Measurements from ENCODE around the gene ZNF608. TPM values are rescaled to one million over a fixed set of nuclear protein-coding genes. Genes with fewer than 3 reads are reported as not detected.

ZNF608 gene
- total and polyA plus RNA-seq, 4 donors: 1.4 to 7.6 (median 3.2) TPM

DNA sequence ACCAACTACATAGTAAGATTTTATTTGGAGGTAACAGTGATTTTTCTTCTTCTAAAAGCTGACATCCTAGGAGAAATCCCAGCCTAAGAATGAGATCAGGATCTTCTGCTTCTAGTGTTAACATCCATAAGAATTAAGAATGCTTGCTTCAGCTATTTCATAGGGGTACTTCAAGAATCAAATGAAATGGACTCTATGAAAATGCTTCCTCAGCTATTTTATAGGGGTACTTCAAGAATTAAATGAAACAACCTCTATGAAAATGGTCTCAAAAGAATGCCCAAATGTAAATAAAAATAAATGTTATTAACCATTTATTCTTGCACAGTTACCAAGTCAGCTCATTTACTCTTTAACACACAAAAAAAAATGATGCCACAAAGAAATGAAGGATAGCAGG is 31.5 kb downstream of the ZNF608 start:
- no peak overlapping the region for H3K27ac ChIP-seq (ENCODE audit: low read depth in 1 of 2, low read length in 2 of 2)
- H3K27me3 ChIP-seq (ENCODE audit: control insufficient read depth in 4 of 4, insufficient read depth in 4 of 4, low read length in 3 of 4): no peaks in the 10 kb centered on the region
- DNase-seq (ENCODE audit: low spot score): no peak
- TF ChIP-seq NR2F2 (IDR thresholded peaks at IDR 0.05) (no peak), GABPA (IDR thresholded peaks at IDR 0.05 in 1 of 2, conservative IDR thresholded peaks at IDR 0.05 in 1 of 2) (no peak), TAF1 (conservative IDR thresholded peaks at IDR 0.05) (no peak), RAD21 (IDR thresholded peaks at IDR 0.05) (no peak), YY1 (IDR thresholded peaks at IDR 0.05) (no peak), SP1 (IDR thresholded peaks at IDR 0.05) (no peak), HNF4G (IDR thresholded peaks at IDR 0.05) (no peak), RXRA (IDR thresholded peaks at IDR 0.05) (no peak), FOXA1 (IDR thresholded peaks at IDR 0.05) (no peak), FOXA2 (IDR thresholded peaks at IDR 0.05) (no peak), EGR1 (IDR thresholded peaks at IDR 0.05; ENCODE audit: low read depth in 2 of 2) (no peak), JUND (IDR thresholded peaks at IDR 0.05) (no peak), HNF4A (conservative IDR thresholded peaks at IDR 0.05) (no peak)
- TF ChIP-seq, protein P1, sequence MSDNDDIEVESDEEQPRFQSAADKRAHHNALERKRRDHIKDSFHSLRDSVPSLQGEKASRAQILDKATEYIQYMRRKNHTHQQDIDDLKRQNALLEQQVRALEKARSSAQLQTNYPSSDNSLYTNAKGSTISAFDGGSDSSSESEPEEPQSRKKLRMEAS (IDR thresholded peaks at IDR 0.05): no peak
- TF ChIP-seq, protein P2, sequence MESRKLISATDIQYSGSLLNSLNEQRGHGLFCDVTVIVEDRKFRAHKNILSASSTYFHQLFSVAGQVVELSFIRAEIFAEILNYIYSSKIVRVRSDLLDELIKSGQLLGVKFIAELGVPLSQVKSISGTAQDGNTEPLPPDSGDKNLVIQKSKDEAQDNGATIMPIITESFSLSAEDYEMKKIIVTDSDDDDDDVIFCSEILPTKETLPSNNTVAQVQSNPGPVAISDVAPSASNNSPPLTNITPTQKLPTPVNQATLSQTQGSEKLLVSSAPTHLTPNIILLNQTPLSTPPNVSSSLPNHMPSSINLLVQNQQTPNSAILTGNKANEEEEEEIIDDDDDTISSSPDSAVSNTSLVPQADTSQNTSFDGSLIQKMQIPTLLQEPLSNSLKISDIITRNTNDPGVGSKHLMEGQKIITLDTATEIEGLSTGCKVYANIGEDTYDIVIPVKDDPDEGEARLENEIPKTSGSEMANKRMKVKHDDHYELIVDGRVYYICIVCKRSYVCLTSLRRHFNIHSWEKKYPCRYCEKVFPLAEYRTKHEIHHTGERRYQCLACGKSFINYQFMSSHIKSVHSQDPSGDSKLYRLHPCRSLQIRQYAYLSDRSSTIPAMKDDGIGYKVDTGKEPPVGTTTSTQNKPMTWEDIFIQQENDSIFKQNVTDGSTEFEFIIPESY (IDR thresholded peaks at IDR 0.05): no peak
- TF ChIP-seq, protein P3, sequence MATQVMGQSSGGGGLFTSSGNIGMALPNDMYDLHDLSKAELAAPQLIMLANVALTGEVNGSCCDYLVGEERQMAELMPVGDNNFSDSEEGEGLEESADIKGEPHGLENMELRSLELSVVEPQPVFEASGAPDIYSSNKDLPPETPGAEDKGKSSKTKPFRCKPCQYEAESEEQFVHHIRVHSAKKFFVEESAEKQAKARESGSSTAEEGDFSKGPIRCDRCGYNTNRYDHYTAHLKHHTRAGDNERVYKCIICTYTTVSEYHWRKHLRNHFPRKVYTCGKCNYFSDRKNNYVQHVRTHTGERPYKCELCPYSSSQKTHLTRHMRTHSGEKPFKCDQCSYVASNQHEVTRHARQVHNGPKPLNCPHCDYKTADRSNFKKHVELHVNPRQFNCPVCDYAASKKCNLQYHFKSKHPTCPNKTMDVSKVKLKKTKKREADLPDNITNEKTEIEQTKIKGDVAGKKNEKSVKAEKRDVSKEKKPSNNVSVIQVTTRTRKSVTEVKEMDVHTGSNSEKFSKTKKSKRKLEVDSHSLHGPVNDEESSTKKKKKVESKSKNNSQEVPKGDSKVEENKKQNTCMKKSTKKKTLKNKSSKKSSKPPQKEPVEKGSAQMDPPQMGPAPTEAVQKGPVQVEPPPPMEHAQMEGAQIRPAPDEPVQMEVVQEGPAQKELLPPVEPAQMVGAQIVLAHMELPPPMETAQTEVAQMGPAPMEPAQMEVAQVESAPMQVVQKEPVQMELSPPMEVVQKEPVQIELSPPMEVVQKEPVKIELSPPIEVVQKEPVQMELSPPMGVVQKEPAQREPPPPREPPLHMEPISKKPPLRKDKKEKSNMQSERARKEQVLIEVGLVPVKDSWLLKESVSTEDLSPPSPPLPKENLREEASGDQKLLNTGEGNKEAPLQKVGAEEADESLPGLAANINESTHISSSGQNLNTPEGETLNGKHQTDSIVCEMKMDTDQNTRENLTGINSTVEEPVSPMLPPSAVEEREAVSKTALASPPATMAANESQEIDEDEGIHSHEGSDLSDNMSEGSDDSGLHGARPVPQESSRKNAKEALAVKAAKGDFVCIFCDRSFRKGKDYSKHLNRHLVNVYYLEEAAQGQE (IDR thresholded peaks at IDR 0.05): no peak
- H3K4me1 ChIP-seq (ENCODE audit: control insufficient read depth in 4 of 4, insufficient read depth in 4 of 4, low read length in 3 of 4): peaks cover 0 to 8% (median 3%) of the 10 kb centered on the region in 4 donors
- H3K4me3 ChIP-seq (ENCODE audit: low read depth in 1 of 3, low read length in 3 of 3): no peak overlapping the region
- no peaks in the 10 kb centered on the region for H3K36me3 ChIP-seq (ENCODE audit: control insufficient read depth in 4 of 4, insufficient read depth in 3 of 4, low read depth in 1 of 4, low read length in 3 of 4)
- H3K9ac ChIP-seq (ENCODE audit: low read depth in 1 of 2, low read length in 2 of 2): no peak overlapping the region
- H3K9me3 ChIP-seq (ENCODE audit: control insufficient read depth in 4 of 4, low read length in 3 of 4): no peaks in the 10 kb centered on the region

DNA sequence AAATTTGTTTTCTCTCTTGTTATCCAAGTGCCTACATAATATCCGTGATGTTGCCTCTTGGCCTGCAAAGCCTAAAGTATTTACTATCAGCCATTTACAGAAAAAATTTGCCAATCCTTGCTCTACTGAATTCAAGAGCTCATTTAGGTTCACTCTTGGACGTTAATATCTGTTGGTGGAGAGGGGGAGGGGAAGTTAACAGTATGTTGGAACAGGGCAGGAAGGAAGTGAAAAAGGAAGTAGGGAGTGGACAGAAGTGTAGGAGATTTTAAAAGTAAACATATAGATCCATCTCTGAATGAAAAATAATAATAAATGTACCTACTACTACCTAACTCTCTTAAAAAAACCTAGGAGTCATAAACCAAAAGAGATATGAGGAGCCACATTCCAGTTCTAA is 32.8 kb downstream of the ZNF608 start:
- 59% methylated on average over 2 of the region's 2 CpGs for WGBS
- no peaks in the 10 kb centered on the region for H3K9me3 ChIP-seq (ENCODE audit: control insufficient read depth in 4 of 4, low read length in 3 of 4)
- no peaks in the 10 kb centered on the region for H3K27me3 ChIP-seq (ENCODE audit: control insufficient read depth in 4 of 4, insufficient read depth in 4 of 4, low read length in 3 of 4)
- H3K36me3 ChIP-seq (ENCODE audit: control insufficient read depth in 4 of 4, insufficient read depth in 3 of 4, low read depth in 1 of 4, low read length in 3 of 4): no peaks in the 10 kb centered on the region
- peaks cover 0 to 8% (median 4%) of the 10 kb centered on the region in 4 donors for H3K4me1 ChIP-seq (ENCODE audit: control insufficient read depth in 4 of 4, insufficient read depth in 4 of 4, low read length in 3 of 4)
- H3K4me3 ChIP-seq (ENCODE audit: low read depth in 1 of 3, low read length in 3 of 3): no peak overlapping the region
- H3K27ac ChIP-seq (ENCODE audit: low read depth in 1 of 2, low read length in 2 of 2): no peak overlapping the region
- no peak for DNase-seq (ENCODE audit: low spot score)
- H3K9ac ChIP-seq (ENCODE audit: low read depth in 1 of 2, low read length in 2 of 2): no peak overlapping the region
- TF ChIP-seq, protein P4, sequence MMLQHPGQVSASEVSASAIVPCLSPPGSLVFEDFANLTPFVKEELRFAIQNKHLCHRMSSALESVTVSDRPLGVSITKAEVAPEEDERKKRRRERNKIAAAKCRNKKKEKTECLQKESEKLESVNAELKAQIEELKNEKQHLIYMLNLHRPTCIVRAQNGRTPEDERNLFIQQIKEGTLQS (IDR thresholded peaks at IDR 0.05): no peak
- TF ChIP-seq, protein P3 (IDR thresholded peaks at IDR 0.05): no peak
- TF ChIP-seq FOXA2 (IDR thresholded peaks at IDR 0.05): no peak
- TF ChIP-seq YY1 (IDR thresholded peaks at IDR 0.05): no peak
- TF ChIP-seq, protein P1 (IDR thresholded peaks at IDR 0.05): no peak
- TF ChIP-seq FOXA1 (IDR thresholded peaks at IDR 0.05): no peak
- no peak for TF ChIP-seq NR2F2 (IDR thresholded peaks at IDR 0.05)
- no peak for TF ChIP-seq GABPA (IDR thresholded peaks at IDR 0.05 in 1 of 2, conservative IDR thresholded peaks at IDR 0.05 in 1 of 2)
- no peak for TF ChIP-seq JUND (IDR thresholded peaks at IDR 0.05)
- TF ChIP-seq, protein P5, sequence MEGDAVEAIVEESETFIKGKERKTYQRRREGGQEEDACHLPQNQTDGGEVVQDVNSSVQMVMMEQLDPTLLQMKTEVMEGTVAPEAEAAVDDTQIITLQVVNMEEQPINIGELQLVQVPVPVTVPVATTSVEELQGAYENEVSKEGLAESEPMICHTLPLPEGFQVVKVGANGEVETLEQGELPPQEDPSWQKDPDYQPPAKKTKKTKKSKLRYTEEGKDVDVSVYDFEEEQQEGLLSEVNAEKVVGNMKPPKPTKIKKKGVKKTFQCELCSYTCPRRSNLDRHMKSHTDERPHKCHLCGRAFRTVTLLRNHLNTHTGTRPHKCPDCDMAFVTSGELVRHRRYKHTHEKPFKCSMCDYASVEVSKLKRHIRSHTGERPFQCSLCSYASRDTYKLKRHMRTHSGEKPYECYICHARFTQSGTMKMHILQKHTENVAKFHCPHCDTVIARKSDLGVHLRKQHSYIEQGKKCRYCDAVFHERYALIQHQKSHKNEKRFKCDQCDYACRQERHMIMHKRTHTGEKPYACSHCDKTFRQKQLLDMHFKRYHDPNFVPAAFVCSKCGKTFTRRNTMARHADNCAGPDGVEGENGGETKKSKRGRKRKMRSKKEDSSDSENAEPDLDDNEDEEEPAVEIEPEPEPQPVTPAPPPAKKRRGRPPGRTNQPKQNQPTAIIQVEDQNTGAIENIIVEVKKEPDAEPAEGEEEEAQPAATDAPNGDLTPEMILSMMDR (IDR thresholded peaks at IDR 0.05; ENCODE audit: low read depth, low read length, missing input control): no peak
- no peak for TF ChIP-seq HNF4A (conservative IDR thresholded peaks at IDR 0.05)
- TF ChIP-seq, protein P2 (IDR thresholded peaks at IDR 0.05): no peak
- no peak for TF ChIP-seq EGR1 (IDR thresholded peaks at IDR 0.05; ENCODE audit: low read depth in 2 of 2)
- no peak for TF ChIP-seq HNF4G (IDR thresholded peaks at IDR 0.05)

All from liver (tissue), 9 donors.